Astrocyte (in vitro differentiated cells and primary cell): ENCODE results near the gene NISCH. TPM values are rescaled to one million over a fixed set of nuclear protein-coding genes. Genes with fewer than 3 reads are reported as not detected.

Source experiments
- DNase-seq: peaks from one replicate; pipeline ENCODE4 v3.0.0-alpha.2; 2010; ENCODE audit warnings: low read depth
- FAIRE-seq: peaks from 2 replicates; lab custom pipeline; 2011; peaks lifted over from hg19 to GRCh38; lab: Jason Lieb, UNC
- H2AFZ ChIP-seq: 2 replicates; pipeline ENCODE4 v1.6.0; 2012; ENCODE audit warnings: low read depth, low read length, inconsistent platforms
- H3K27ac ChIP-seq: 2 replicates; pipeline ENCODE4 v1.5.1; 2011; ENCODE audit warnings: low read depth, low read length, inconsistent platforms
- H3K27me3 ChIP-seq: 2 replicates; pipeline ENCODE4 v1.6.0; 2011; ENCODE audit warnings: low read length, inconsistent platforms; ENCODE audit not compliant: insufficient read depth
- H3K36me3 ChIP-seq: 2 replicates; pipeline ENCODE4 v1.5.1; 2011; ENCODE audit warnings: low read length, inconsistent platforms; ENCODE audit not compliant: insufficient read depth
- H3K4me1 ChIP-seq: 2 replicates; pipeline ENCODE4 v1.5.1; 2011; ENCODE audit warnings: low read length, inconsistent platforms; ENCODE audit not compliant: insufficient read depth
- H3K4me2 ChIP-seq: 2 replicates; pipeline ENCODE4 v1.6.0; 2012; ENCODE audit warnings: low read length, inconsistent platforms
- H3K4me3 ChIP-seq: 2 replicates; pipeline ENCODE4 v1.5.1; 2011; ENCODE audit warnings: low read depth, mild to moderate bottlenecking, low read length, inconsistent platforms; ENCODE audit not compliant: insufficient read depth
- H3K79me2 ChIP-seq: 2 replicates; pipeline ENCODE4 v1.6.0; 2012; ENCODE audit warnings: mild to moderate bottlenecking, low read length, inconsistent platforms; ENCODE audit not compliant: insufficient read depth
- H3K9ac ChIP-seq: 2 replicates; pipeline ENCODE4 v1.6.0; 2012; ENCODE audit warnings: mild to moderate bottlenecking, low read length, inconsistent platforms
- H3K9me3 ChIP-seq: 2 replicates; pipeline ENCODE4 v1.5.1; 2012; ENCODE audit warnings: low read depth, mild to moderate bottlenecking, low read length, inconsistent platforms; ENCODE audit not compliant: insufficient read depth
- H4K20me1 ChIP-seq: 2 replicates; pipeline ENCODE4 v1.6.0; 2012; ENCODE audit warnings: low read length, inconsistent platforms; ENCODE audit not compliant: insufficient read depth
- H3K27ac Mint-ChIP-seq: one replicate; pipeline ENCODE4 v1.8.0; 2021; ENCODE audit warnings: mild to moderate bottlenecking, mixed read lengths; ENCODE audit not compliant: unreplicated experiment
- H3K27me3 Mint-ChIP-seq: one replicate; pipeline ENCODE4 v1.8.0; 2021; ENCODE audit warnings: low read depth, mixed read lengths; ENCODE audit not compliant: unreplicated experiment
- H3K36me3 Mint-ChIP-seq: one replicate; pipeline ENCODE4 v1.8.0; 2021; ENCODE audit warnings: low read depth, mixed read lengths; ENCODE audit not compliant: unreplicated experiment
- H3K4me1 Mint-ChIP-seq: one replicate; pipeline ENCODE4 v1.8.0; 2021; ENCODE audit warnings: low read depth, mixed read lengths; ENCODE audit not compliant: unreplicated experiment
- H3K4me3 Mint-ChIP-seq: one replicate; pipeline ENCODE4 v1.8.0; 2021; ENCODE audit warnings: mild to moderate bottlenecking, moderate library complexity, mixed read lengths; ENCODE audit not compliant: unreplicated experiment
- H3K9me3 Mint-ChIP-seq: one replicate; pipeline ENCODE4 v1.8.0; 2021; ENCODE audit warnings: mild to moderate bottlenecking, mixed read lengths; ENCODE audit not compliant: unreplicated experiment
- CTCF ChIP-seq: IDR thresholded peaks from 2 replicates; pipeline ENCODE4 v1.5.1; 2011; ENCODE audit warnings: low read depth, mild to moderate bottlenecking, inconsistent platforms, low read length, moderate library complexity; ENCODE audit not compliant: insufficient read depth
- EZH2 ChIP-seq: IDR thresholded peaks from 2 replicates; pipeline ENCODE4 v1.6.1; 2012; ENCODE audit warnings: mild to moderate bottlenecking, low read length, inconsistent platforms; ENCODE audit not compliant: insufficient read depth
- total RNA-seq: library from RNA; stranded (reverse); gene quantifications from 2 replicates; pipeline ENCODE4 v1.2.1, GENCODE V29; 2021

The NISCH gene
- total RNA-seq, 1 donor from 2014 or later = 118 TPM

DNA sequence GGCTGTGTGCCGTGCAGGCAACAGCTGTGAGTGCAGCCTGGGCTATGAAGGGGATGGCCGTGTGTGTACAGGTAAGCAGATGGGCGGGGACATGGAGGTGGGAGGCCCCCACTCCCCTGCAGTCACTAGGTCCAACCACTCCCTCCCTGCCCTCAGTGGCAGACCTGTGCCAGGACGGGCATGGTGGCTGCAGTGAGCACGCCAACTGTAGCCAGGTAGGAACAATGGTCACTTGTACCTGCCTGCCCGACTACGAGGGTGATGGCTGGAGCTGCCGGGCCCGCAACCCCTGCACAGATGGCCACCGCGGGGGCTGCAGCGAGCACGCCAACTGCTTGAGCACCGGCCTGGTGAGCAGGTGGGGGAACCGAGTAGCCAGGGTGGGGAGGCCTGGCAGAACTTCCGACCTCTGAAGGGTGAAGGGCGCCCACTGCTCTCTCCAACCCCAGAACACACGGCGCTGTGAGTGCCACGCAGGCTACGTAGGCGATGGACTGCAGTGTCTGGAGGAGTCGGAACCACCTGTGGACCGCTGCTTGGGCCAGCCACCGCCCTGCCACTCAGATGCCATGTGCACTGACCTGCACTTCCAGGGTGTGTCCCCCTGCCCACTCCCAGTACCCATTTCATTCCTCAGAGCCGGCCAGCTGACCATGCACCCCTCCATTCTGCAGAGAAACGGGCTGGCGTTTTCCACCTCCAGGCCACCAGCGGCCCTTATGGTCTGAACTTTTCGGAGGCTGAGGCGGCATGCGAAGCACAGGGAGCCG, 66.7 kb downstream of the NISCH start:
- peaks cover 12% of the 10 kb centered on the region for H3K36me3 ChIP-seq
- TF ChIP-seq EZH2 (no peak), CTCF (no peak)
- FAIRE-seq (no peak), DNase-seq (no peak)
- H3K79me2 ChIP-seq = no peaks in the 10 kb centered on the region
- no peak overlapping the region for H3K4me2 ChIP-seq
- Mint-ChIP-seq H3K27ac (no peak overlapping the region), H3K9me3 (no peaks in the 10 kb centered on the region), H3K27me3 (peaks cover 15% of the 10 kb centered on the region), H3K4me3 (no peak overlapping the region), H3K36me3 (peaks cover 14% of the 10 kb centered on the region), H3K4me1 (peaks cover 7% of the 10 kb centered on the region)
- no peaks in the 10 kb centered on the region for H3K4me1 ChIP-seq
- no peaks in the 10 kb centered on the region for H3K27me3 ChIP-seq
- H4K20me1 ChIP-seq = peaks cover 36% of the 10 kb centered on the region
- H3K4me3 ChIP-seq = no peak overlapping the region
- no peak overlapping the region for H3K27ac ChIP-seq
- H3K9ac ChIP-seq = no peak overlapping the region
- H2AFZ ChIP-seq = no peak overlapping the region
- no peaks in the 10 kb centered on the region for H3K9me3 ChIP-seq

DNA sequence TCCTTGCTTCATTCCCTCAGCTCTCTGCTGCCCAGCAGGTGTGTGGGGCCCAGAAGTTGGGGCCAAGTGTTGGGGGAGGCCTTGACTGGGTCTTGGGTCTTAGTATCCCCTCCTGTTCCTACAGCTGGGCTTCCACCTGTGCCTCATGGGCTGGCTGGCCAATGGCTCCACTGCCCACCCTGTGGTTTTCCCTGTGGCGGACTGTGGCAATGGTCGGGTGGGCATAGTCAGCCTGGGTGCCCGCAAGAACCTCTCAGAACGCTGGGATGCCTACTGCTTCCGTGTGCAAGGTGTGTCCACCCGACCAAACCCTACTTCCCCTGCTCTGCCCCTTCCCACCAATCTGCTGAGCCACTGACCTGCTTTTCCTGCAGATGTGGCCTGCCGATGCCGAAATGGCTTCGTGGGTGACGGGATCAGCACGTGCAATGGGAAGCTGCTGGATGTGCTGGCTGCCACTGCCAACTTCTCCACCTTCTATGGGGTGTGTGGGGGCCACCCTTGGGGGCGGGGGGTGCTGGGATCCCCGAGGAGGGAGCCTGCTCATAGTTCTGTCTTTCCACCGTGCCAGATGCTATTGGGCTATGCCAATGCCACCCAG, 67.3 kb downstream of the NISCH start:
- FAIRE-seq = no peak
- TF ChIP-seq EZH2 (no peak), CTCF (no peak)
- no peak overlapping the region for H3K4me2 ChIP-seq

More for the DNA sequence above, 67.3 kb downstream of the NISCH start:
- Mint-ChIP-seq H3K27me3 (peaks cover 14% of the 10 kb centered on the region), H3K27ac (no peak overlapping the region), H3K36me3 (peaks cover 18% of the 10 kb centered on the region), H3K4me3 (no peak overlapping the region), H3K4me1 (peaks cover 7% of the 10 kb centered on the region), H3K9me3 (no peaks in the 10 kb centered on the region)
- Histone ChIP-seq H2AFZ (no peak overlapping the region), H3K36me3 (peaks cover 18% of the 10 kb centered on the region), H3K27me3 (no peaks in the 10 kb centered on the region), H3K9me3 (no peaks in the 10 kb centered on the region), H3K79me2 (peaks cover under 1% of the 10 kb centered on the region), H3K4me3 (no peak overlapping the region), H3K4me1 (no peaks in the 10 kb centered on the region), H3K9ac (no peak overlapping the region), H4K20me1 (peaks cover 43% of the 10 kb centered on the region), H3K27ac (no peak overlapping the region)
- no peak for DNase-seq
